ENCODE results near the gene KRTAP13-2. TPM values are rescaled to one million over a fixed set of nuclear protein-coding genes. Genes with fewer than 3 reads are reported as not detected.

KRTAP13-2 gene
- total and polyA plus RNA-seq, 9 donors: not detected

DNA sequence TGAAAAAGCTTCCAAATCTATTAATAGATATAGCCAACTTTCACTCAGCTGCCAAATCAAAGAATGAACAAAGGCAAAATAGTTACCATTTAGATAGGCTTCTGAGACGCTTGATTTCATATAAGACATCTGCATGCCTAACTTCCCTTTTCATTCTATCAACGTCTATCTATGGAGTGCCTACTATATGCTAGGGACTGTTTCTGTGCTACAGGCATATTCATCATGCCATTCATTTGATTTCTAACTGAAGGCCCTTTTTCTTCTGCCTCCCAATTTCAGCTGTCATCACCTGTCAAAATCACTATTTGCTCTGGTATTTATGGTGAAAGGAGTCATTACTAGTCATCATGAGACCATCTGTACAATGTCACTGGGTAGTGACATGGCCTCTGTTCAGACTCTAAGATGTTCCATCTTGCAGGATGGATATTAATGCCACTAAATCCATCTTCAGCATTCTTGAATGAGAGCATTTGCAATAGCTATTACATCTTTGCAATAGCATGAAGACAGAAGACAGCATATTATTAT, 19.5 kb upstream of the KRTAP13-2 start:
- no peaks in the 10 kb centered on the region for H3K9me3 ChIP-seq
- WGBS, 3 donors: 51 to 78% (median 56%) methylated on average over 2 of the region's 2 CpGs
- TF ChIP-seq EP300 (IDR thresholded peaks at IDR 0.05) (no peak), POLR2A (IDR thresholded peaks at IDR 0.05) (no peak)
- TF ChIP-seq, protein P1, sequence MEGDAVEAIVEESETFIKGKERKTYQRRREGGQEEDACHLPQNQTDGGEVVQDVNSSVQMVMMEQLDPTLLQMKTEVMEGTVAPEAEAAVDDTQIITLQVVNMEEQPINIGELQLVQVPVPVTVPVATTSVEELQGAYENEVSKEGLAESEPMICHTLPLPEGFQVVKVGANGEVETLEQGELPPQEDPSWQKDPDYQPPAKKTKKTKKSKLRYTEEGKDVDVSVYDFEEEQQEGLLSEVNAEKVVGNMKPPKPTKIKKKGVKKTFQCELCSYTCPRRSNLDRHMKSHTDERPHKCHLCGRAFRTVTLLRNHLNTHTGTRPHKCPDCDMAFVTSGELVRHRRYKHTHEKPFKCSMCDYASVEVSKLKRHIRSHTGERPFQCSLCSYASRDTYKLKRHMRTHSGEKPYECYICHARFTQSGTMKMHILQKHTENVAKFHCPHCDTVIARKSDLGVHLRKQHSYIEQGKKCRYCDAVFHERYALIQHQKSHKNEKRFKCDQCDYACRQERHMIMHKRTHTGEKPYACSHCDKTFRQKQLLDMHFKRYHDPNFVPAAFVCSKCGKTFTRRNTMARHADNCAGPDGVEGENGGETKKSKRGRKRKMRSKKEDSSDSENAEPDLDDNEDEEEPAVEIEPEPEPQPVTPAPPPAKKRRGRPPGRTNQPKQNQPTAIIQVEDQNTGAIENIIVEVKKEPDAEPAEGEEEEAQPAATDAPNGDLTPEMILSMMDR (IDR thresholded peaks at IDR 0.05): no peak
- no peak overlapping the region for H3K4me3 ChIP-seq
- no peak overlapping the region for H3K27ac ChIP-seq
- H3K36me3 ChIP-seq: no peaks in the 10 kb centered on the region
- no peaks in the 10 kb centered on the region for H3K27me3 ChIP-seq
- DNase-seq: no peak
- H3K4me1 ChIP-seq (ENCODE audit: insufficient read depth): no peaks in the 10 kb centered on the region
- intact Hi-C loops (cut with DNase I): no loop called here

- no peak for DNase-seq
Observed at GRCh38 chr21:30382201-30382600, 10.1 kb upstream of the KRTAP13-2 start.

GRCh38 chr21:30355906-30356305, 16.2 kb downstream of the KRTAP13-2 start:
- Histone ChIP-seq H3K27ac (no peak overlapping the region), H3K4me3 (no peak overlapping the region), H3K27me3 (no peaks in the 10 kb centered on the region), H3K4me1 (ENCODE audit: insufficient read depth) (no peaks in the 10 kb centered on the region), H3K36me3 (no peaks in the 10 kb centered on the region), H3K9me3 (no peaks in the 10 kb centered on the region)
- DNase-seq: no peak
- WGBS, 3 donors: 15 to 25% (median 25%) methylated on average over 3 of the region's 3 CpGs
- no peak for TF ChIP-seq POLR2A (IDR thresholded peaks at IDR 0.05)
- TF ChIP-seq, protein P1 (IDR thresholded peaks at IDR 0.05): no peak
- intact Hi-C loops (cut with DNase I): no loop called here

More at GRCh38 chr21:30382201-30382600, 10.1 kb upstream of the KRTAP13-2 start:
- no peaks in the 10 kb centered on the region for H3K4me1 ChIP-seq (ENCODE audit: insufficient read depth)
- no peak for TF ChIP-seq EP300 (IDR thresholded peaks at IDR 0.05)
- TF ChIP-seq, protein P1 (IDR thresholded peaks at IDR 0.05): no peak
- no peak for TF ChIP-seq POLR2A (IDR thresholded peaks at IDR 0.05)
- H3K27me3 ChIP-seq: no peaks in the 10 kb centered on the region
- intact Hi-C loops (cut with DNase I): no loop called here
- 28 to 32% (median 31%) methylated on average over 1 of the region's 1 CpG for WGBS, 3 donors
- no peaks in the 10 kb centered on the region for H3K9me3 ChIP-seq
- no peak overlapping the region for H3K4me3 ChIP-seq
- H3K36me3 ChIP-seq: no peaks in the 10 kb centered on the region
- no peak overlapping the region for H3K27ac ChIP-seq

DNA sequence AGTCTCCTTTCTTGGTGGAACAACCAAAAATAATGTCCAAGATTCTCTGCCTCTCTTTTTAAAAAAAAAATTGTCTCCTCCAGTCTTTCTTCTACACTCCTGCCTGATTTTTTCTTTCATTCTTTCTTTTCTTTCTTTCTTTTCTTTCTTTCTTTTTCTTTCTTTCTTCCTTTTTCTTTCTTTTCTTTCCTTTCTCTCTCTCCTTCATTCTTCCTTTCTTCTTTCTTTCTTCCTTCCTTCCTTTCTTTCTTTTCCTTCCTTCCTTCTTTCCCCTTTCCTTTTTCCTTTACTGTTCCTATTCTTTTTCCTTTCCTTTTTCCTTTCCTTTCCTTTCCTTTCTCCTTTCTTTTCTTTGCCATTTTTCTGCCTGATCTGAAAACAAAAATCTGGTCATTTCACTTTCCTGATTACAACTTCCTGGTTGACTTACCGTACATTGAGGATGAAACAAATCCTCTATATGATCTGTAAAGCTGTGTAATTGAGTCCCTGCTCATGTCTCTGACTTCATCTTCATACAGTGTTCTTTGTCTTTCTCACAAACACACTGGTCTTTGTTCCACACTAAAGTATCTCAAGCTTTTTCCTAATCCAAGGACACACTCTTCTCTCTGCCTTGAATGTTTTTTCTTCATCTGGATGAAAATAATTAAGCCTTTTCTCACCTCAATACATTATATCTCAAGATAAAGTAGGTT, 17.6 kb downstream of the KRTAP13-2 start:
- DNase-seq: no peak
- TF ChIP-seq EP300 (IDR thresholded peaks at IDR 0.05) (no peak), POLR2A (IDR thresholded peaks at IDR 0.05) (no peak)
- TF ChIP-seq, protein P1 (IDR thresholded peaks at IDR 0.05): no peak
- WGBS, 3 donors: 69 to 92% (median 85%) methylated on average over 1 of the region's 1 CpG
- Histone ChIP-seq H3K4me1 (ENCODE audit: insufficient read depth) (no peaks in the 10 kb centered on the region), H3K27me3 (no peaks in the 10 kb centered on the region), H3K27ac (no peak overlapping the region), H3K9me3 (no peaks in the 10 kb centered on the region), H3K36me3 (no peaks in the 10 kb centered on the region), H3K4me3 (no peak overlapping the region)
- intact Hi-C loops (cut with DNase I): no loop called here
